Prostate gland (tissue), 2 donors: ENCODE results near the gene MT1A. TPM values are rescaled to one million over a fixed set of nuclear protein-coding genes. Genes with fewer than 3 reads are reported as not detected.

ENCODE experiments used
- DNase-seq: peaks from one replicate; pipeline ENCODE4 v3.0.0-alpha.2; 2019; ENCODE audit warnings: low spot score
- H3K27ac ChIP-seq, 2 donors: fragments of 200-600 bp; sonication (generic); 2 replicates each; pipeline ENCODE4 v1.5.1; 2017 to 2019
- H3K27me3 ChIP-seq: fragments of 200-600 bp; sonication (generic); replicated peaks from 2 replicates; pipeline ENCODE4 v1.5.1; 2019; ENCODE audit not compliant: insufficient read depth
- H3K36me3 ChIP-seq, 2 donors: fragments of 200-600 bp; sonication (generic); 1 replicate in 1 of 2; 2 replicates in 1 of 2; pipeline versions ENCODE4 v1.5.1 to v1.8.1; 2017 to 2019
- H3K4me1 ChIP-seq: fragments of 200-600 bp; sonication (generic); replicated peaks from 2 replicates; pipeline ENCODE4 v1.5.1; 2019
- H3K4me3 ChIP-seq, 2 donors: fragments of 200-600 bp; sonication (generic); 2 replicates each; pipeline ENCODE4 v1.5.1; 2017 to 2019
- H3K9me3 ChIP-seq: fragments of 200-600 bp; sonication (generic); 2 replicates; pipeline ENCODE4 v1.5.1; 2017
- CTCF ChIP-seq, 4 experiments: fragments of 200-600 bp in 2 of 4; fragments of 450-650 bp in 2 of 4; sonication (generic) in 2 of 4; IDR thresholded peaks; 1 replicate in 3 of 4; 2 replicates in 1 of 4; pipeline ENCODE4 v1.5.1; 2016 to 2019; ENCODE audit warnings: antibody characterized with exemption in 4 of 4, mild to moderate bottlenecking in 2 of 4, moderate library complexity in 2 of 4
- POLR2A ChIP-seq: fragments of 450-650 bp; IDR thresholded peaks from one replicate; pipeline ENCODE4 v1.6.1; 2016; ENCODE audit warnings: antibody characterized with exemption, mild to moderate bottlenecking
- POLR2AphosphoS5 ChIP-seq: sonication (generic); formaldehyde crosslinking; IDR thresholded peaks from one replicate; pipeline ENCODE4 v1.6.1; 2017; ENCODE audit warnings: antibody characterized with exemption
- WGBS: methylation state at CpG from one replicate; pipeline ENCODE4 v1.1.5; 2018; 5-methylcytosine and 5-hydroxymethylcytosine counted together
- intact Hi-C: fragments of 100-400 bp; cut with DNase I; formaldehyde crosslinking; loops from one replicate; pipeline ENCODE4 v1.14.2; 2022
- total RNA-seq, 2 donors: library from RNA; depleted of rRNA; stranded (reverse); fragments of >200 nt; gene quantifications; one replicate each; pipeline ENCODE4 v1.1.0, GENCODE V29; 2016

The MT1A gene
- total RNA-seq, 2 donors from 2014 or later: 6.9 TPM; not detected in 1

DNA sequence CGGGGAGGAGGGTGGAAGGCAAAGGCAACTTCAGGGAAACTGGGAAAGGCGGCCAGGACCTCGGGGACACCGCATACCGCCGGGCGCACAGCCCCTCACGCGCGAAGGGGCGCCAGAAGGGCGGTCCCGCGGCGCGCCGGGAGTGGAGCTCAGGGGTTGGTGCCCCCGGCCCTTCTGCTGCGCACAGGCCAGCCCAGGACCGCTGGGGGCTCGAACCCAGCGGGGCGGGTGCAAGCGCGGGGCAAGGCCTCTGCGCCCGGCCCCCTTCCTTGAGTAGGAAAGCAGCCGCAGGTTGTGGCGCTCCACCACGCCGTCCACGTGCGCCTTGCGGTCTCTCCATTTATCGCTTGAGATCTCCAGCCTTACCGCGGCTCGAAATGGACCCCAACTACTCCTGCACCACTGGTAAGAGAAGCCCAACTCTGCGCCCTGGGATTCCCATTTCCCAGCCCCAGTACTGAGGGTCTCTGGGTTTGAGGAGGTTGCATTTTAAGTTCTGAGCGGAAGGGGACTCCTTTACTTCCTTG is 3.0 kb upstream of the MT1A start:
- WGBS: 17% methylated on average over 39 of the region's 40 CpGs
- H3K4me3 ChIP-seq: peak overlapping the region in 1 of 2 donors; percentile 4
- TF ChIP-seq POLR2A (no peak), POLR2AphosphoS5 (no peak), CTCF (IDR thresholded peaks at IDR 0.05) (no peak)

GRCh38 chr16:56636616-56637413 is 1.7 kb upstream of the MT1A start:
- WGBS: 74% methylated on average over 9 of the region's 9 CpGs
- Histone ChIP-seq H3K27me3 (peaks cover 4% of the 10 kb centered on the region), H3K4me1 (no peaks in the 10 kb centered on the region), H3K27ac (no peak overlapping the region), H3K4me3 (no peak overlapping the region), H3K9me3 (no peaks in the 10 kb centered on the region), H3K36me3 (no peaks in the 10 kb centered on the region)
- no peak for TF ChIP-seq POLR2A
- no peak for TF ChIP-seq CTCF (IDR thresholded peaks at IDR 0.05)
- no peak for TF ChIP-seq POLR2AphosphoS5
- DNase-seq: no peak
- intact Hi-C loops: no loop called here

More for the DNA sequence above, 3.0 kb upstream of the MT1A start:
- DNase-seq: no peak
- Histone ChIP-seq H3K36me3 (no peaks in the 10 kb centered on the region), H3K27me3 (peaks cover 4% of the 10 kb centered on the region), H3K4me1 (no peaks in the 10 kb centered on the region), H3K27ac (no peak overlapping the region), H3K9me3 (no peaks in the 10 kb centered on the region)
- intact Hi-C loops: no loop called here

DNA sequence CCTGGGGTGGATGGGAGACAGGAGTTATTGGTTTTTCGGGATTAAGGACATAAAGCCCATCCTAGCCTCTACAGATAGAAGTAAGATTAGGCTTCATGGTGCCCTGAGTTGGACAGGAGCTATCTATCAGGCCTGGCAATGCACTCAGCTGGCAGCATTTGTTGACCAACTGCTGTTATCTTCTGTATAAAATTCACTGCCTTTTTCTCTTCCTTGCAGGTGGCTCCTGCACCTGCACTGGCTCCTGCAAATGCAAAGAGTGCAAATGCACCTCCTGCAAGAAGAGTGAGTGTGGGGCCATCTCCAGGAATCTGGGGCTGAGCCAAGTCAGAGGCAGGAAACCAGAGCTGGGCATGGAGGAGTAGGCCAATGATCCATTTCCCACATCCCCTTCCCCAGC is 579 bp downstream of the MT1A start:
- Histone ChIP-seq H3K4me1 (peaks cover 4% of the 10 kb centered on the region), H3K27me3 (peaks cover 4% of the 10 kb centered on the region), H3K4me3 (no peak overlapping the region), H3K9me3 (no peaks in the 10 kb centered on the region), H3K36me3 (no peaks in the 10 kb centered on the region), H3K27ac (no peak overlapping the region)
- intact Hi-C loops: no loop called here
- DNase-seq: no peak
- TF ChIP-seq POLR2A: no peak
- TF ChIP-seq POLR2AphosphoS5: no peak
- no peak for TF ChIP-seq CTCF (IDR thresholded peaks at IDR 0.05)
- WGBS: 71% methylated on average over 1 of the region's 1 CpG

DNA sequence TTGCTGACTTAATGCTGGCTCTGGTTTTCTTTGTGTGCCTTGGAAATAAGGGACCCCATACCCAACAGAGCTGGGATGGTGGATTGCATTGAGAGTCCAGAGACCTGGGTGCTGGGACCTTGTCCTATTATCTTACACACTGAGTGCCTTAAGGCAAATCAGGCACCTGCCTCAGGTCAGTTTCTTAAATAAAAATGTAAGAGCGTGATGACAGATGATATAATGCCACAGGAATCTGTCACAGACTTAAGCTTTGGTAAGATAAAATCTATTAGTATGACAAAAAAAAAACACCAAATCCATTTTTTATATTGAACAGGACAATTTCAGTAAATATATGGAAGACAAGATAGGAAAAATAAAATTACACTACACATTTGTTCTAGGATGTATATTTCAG is 1.6 kb downstream of the MT1A start:
- Histone ChIP-seq H3K27me3 (peaks cover 4% of the 10 kb centered on the region), H3K36me3 (no peaks in the 10 kb centered on the region), H3K9me3 (no peaks in the 10 kb centered on the region), H3K27ac (no peak overlapping the region), H3K4me3 (no peak overlapping the region), H3K4me1 (peaks cover 4% of the 10 kb centered on the region)
- 74% methylated on average over 1 of the region's 1 CpG for WGBS
- intact Hi-C loops: no loop called here
- DNase-seq: no peak
- no peak for TF ChIP-seq CTCF (IDR thresholded peaks at IDR 0.05)
- no peak for TF ChIP-seq POLR2A
- no peak for TF ChIP-seq POLR2AphosphoS5

DNA sequence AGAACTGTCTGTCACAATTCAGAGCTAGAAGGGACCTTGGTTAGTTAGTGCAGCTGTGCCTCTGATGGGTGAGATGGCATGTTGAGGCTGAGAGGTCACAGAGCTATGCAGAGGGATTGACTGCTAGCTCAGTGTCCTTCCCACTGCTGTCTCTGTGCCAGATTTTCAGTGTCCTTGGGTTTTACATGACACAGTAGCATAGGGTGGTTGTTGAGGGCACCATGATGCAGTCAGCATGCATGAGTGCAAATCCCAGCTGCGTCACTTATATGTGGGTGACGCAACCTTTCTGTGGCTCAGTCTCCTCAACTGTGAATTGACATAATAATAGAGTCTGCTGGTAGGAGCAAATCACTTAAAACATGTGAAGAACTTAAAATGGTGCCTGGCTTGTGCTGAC is 2.7 kb downstream of the MT1A start:
- no peaks in the 10 kb centered on the region for H3K36me3 ChIP-seq
- TF ChIP-seq POLR2A: no peak
- TF ChIP-seq POLR2AphosphoS5: no peak
- TF ChIP-seq CTCF (IDR thresholded peaks at IDR 0.05): no peak
- intact Hi-C loops: no loop called here
- H3K27me3 ChIP-seq: no peaks in the 10 kb centered on the region
- no peak overlapping the region for H3K4me3 ChIP-seq
- WGBS: 100% methylated on average over 2 of the region's 2 CpGs
- H3K4me1 ChIP-seq: peaks cover 4% of the 10 kb centered on the region
- no peak for DNase-seq
- H3K27ac ChIP-seq: no peak overlapping the region
- no peaks in the 10 kb centered on the region for H3K9me3 ChIP-seq
